Glomerular endothelial cell (primary cell): Measurements from ENCODE around the gene DCAKD. TPM values are rescaled to one million over a fixed set of nuclear protein-coding genes. Genes with fewer than 3 reads are reported as not detected.
A peak's percentile ranks its signal among the peaks of the same experiment; 100 is the strongest.
"Not testable (repeated sequence)": the region's sequence is repeated elsewhere in the genome, so short reads cannot be mapped to it uniquely, and the experiment has no call there.

ENCODE experiments used
- DNase-seq: peaks from one replicate; pipeline ENCODE4 v3.0.0-alpha.2; 2011; ENCODE audit warnings: low read depth, low spot score; ENCODE audit errors: extremely low read depth
- total RNA-seq: library from RNA; depleted of rRNA; stranded (reverse); fragments of >200 nt; gene quantifications from 2 replicates; pipeline ENCODE4 v1.2.3, GENCODE V29; 2015

The DCAKD gene
- total RNA-seq, 1 donor from 2014 or later: 35.2 TPM

- DNase-seq: no peak
Observed at GRCh38 chr17:45070001-45070400, 18.6 kb upstream of the DCAKD start.

- DNase-seq: no peak
Observed at GRCh38 chr17:45067637-45068036, 16.2 kb upstream of the DCAKD start.

GRCh38 chr17:45063198-45063597, 11.8 kb upstream of the DCAKD start:
- DNase-seq: no peak

GRCh38 chr17:45061606-45062205, 10.3 kb upstream of the DCAKD start:
- no peak for DNase-seq

GRCh38 chr17:45060797-45061605, 9.6 kb upstream of the DCAKD start, which contains the start of gene NMT1:
Gene NMT1, plus strand, starts transcription at chr17:45061317. Its CDS starts 13 bp downstream, at chr17:45061330.
- peak; percentile 98 for DNase-seq

GRCh38 chr17:45060382-45060796, 9.0 kb upstream of the DCAKD start:
- DNase-seq: no peak

GRCh38 chr17:45052052-45052772, 780 bp upstream of the DCAKD start:
- no peak for DNase-seq

GRCh38 chr17:45051720-45052051, 254 bp upstream of the DCAKD start:
- not testable (repeated sequence) for DNase-seq

- DNase-seq: no peak
Observed at GRCh38 chr17:45050481-45051059, 862 bp downstream of the DCAKD start.

- no peak for DNase-seq
Observed at GRCh38 chr17:45048795-45049563, 2.5 kb downstream of the DCAKD start.

- DNase-seq: no peak
Observed at GRCh38 chr17:45046537-45047125, 4.8 kb downstream of the DCAKD start.

GRCh38 chr17:45043813-45044540, 7.5 kb downstream of the DCAKD start:
- DNase-seq: no peak

- no peak for DNase-seq
Observed at GRCh38 chr17:45042346-45043120, 8.9 kb downstream of the DCAKD start.

- DNase-seq: no peak
Observed at GRCh38 chr17:45040459-45040858, 11.0 kb downstream of the DCAKD start.

- no peak for DNase-seq
Observed at GRCh38 chr17:45038728-45039634, 12.5 kb downstream of the DCAKD start.

- no peak for DNase-seq
Observed at GRCh38 chr17:45036691-45037090, 14.7 kb downstream of the DCAKD start.

- DNase-seq: no peak
Observed at GRCh38 chr17:45035848-45036247, 15.6 kb downstream of the DCAKD start.

GRCh38 chr17:45034599-45034998, 16.8 kb downstream of the DCAKD start:
- no peak for DNase-seq
